Right lobe of liver (tissue), 6 donors: ENCODE data around the gene UGDH. TPM values are rescaled to one million over a fixed set of nuclear protein-coding genes. Genes with fewer than 3 reads are reported as not detected.
"Not testable (repeated sequence)": the region's sequence is repeated elsewhere in the genome, so short reads cannot be mapped to it uniquely, and the experiment has no call there.

ENCODE experiments used
- ATAC-seq, 4 donors: fragments of 200-7000 bp; cut with Tn5 transposase; one replicate each; pipeline ENCODE4 v1.9.1; 2020; ENCODE audit warnings: mild to moderate bottlenecking in 4 of 4, moderate library complexity in 4 of 4
- DNase-seq, 3 donors: peaks; one replicate each; pipeline ENCODE4 v3.0.0-alpha.2; 2020
- H3K27ac ChIP-seq, 3 donors: fragments of 200-600 bp; one replicate each; pipeline ENCODE4 v1.8.0; 2022
- H3K27me3 ChIP-seq, 2 donors: fragments of 200-600 bp; one replicate each; pipeline ENCODE4 v1.8.0; 2022
- H3K36me3 ChIP-seq, 4 donors: fragments of 200-600 bp; sonication (generic) in 1 of 4; one replicate each; pipeline versions ENCODE4 v1.5.1 to v1.8.0; 2017 to 2022; ENCODE audit warnings: control low read depth in 1 of 4
- H3K4me1 ChIP-seq, 4 donors: fragments of 200-600 bp; sonication (generic) in 1 of 4; one replicate each; pipeline versions ENCODE4 v1.5.1 to v1.8.0; 2017 to 2022; ENCODE audit warnings: control low read depth in 1 of 4
- H3K4me3 ChIP-seq, 3 donors: fragments of 200-600 bp; one replicate each; pipeline ENCODE4 v1.8.0; 2022
- H3K9me3 ChIP-seq, 4 donors: fragments of 200-600 bp; sonication (generic) in 1 of 4; one replicate each; pipeline versions ENCODE4 v1.5.1 to v1.8.0; 2017 to 2022; ENCODE audit warnings: control low read depth in 1 of 4
- POLR2A ChIP-seq: fragments of 450-650 bp; IDR thresholded peaks from one replicate; pipeline ENCODE4 v1.6.1; 2017; ENCODE audit warnings: antibody characterized with exemption, mild to moderate bottlenecking
- whole genome bisulfite sequencing: methylation state at CpG from one replicate; pipeline ENCODE4 v1.1.6; 2018; ENCODE audit warnings: low coverage, low lambda C conversion rate; ENCODE audit not compliant: insufficient coverage; ENCODE audit errors: missing lambda C conversion rate; 5-methylcytosine and 5-hydroxymethylcytosine counted together
- intact Hi-C, 2 donors: fragments of 100-400 bp; cut with DNase I; formaldehyde crosslinking; loops; one replicate each; pipeline versions ENCODE4 v1.11.2 to v1.14.1; 2022
- total RNA-seq, 6 experiments: library from RNA; depleted of rRNA in 2 of 6; stranded (reverse); fragments of >200 nt in 2 of 6; fragmentation: NEBNext Ultra II Directional in 3 of 6; extraction: Animal tissue kit (Norgen Biotek cat#: 25700) in 3 of 6; gene quantifications; one replicate each; pipeline versions ENCODE4 v1.1.0 to v1.2.4, GENCODE V29; 2016 to 2023
- TF ChIP-seq, protein P1 (sequence below), 4 donors: fragments of 200-600 bp in 3 of 4; fragments of 450-650 bp in 1 of 4; IDR thresholded peaks; one replicate each; pipeline versions ENCODE4 v1.5.1 to v1.8.0; 2016 to 2022; ENCODE audit warnings: antibody characterized with exemption in 4 of 4, mild to moderate bottlenecking in 2 of 4
- donor health status: DM: no; HTN: yes; CAD: no.
- donor health status: DM: no; HTN: no; CAD: no.
- donor health status: DM: no; HTN: no; CAD: no.
- donor health status: DM: no; HTN: yes; CAD: no.
- donor health status: DM: no; HTN: yes; CAD: no.

Gene UGDH
- total RNA-seq, 6 experiments from 2014 or later: 134 to 647 (median 244) TPM

GRCh38 chr4:39464886-39465501, 62.2 kb downstream of the UGDH start:
- DNase-seq (no peak), ATAC-seq (peak in 1 of 4 donors; percentile 9)
- H3K36me3 ChIP-seq: peaks cover 0 to 26% (median 0%) of the 10 kb centered on the region in 4 donors
- H3K9me3 ChIP-seq: no peaks in the 10 kb centered on the region
- no peak overlapping the region for H3K4me3 ChIP-seq
- H3K27ac ChIP-seq: peak overlapping the region in 1 of 3 donors; percentile 88
- H3K4me1 ChIP-seq: peaks cover 0 to 21% (median 10%) of the 10 kb centered on the region in 4 donors
- intact Hi-C loops: no loop called here
- 33% methylated on average over 2 of the region's 2 CpGs for WGBS
- H3K27me3 ChIP-seq: no peaks in the 10 kb centered on the region
- TF ChIP-seq, protein P1, sequence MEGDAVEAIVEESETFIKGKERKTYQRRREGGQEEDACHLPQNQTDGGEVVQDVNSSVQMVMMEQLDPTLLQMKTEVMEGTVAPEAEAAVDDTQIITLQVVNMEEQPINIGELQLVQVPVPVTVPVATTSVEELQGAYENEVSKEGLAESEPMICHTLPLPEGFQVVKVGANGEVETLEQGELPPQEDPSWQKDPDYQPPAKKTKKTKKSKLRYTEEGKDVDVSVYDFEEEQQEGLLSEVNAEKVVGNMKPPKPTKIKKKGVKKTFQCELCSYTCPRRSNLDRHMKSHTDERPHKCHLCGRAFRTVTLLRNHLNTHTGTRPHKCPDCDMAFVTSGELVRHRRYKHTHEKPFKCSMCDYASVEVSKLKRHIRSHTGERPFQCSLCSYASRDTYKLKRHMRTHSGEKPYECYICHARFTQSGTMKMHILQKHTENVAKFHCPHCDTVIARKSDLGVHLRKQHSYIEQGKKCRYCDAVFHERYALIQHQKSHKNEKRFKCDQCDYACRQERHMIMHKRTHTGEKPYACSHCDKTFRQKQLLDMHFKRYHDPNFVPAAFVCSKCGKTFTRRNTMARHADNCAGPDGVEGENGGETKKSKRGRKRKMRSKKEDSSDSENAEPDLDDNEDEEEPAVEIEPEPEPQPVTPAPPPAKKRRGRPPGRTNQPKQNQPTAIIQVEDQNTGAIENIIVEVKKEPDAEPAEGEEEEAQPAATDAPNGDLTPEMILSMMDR (IDR thresholded peaks at IDR 0.05): peak in 1 of 4 donors; percentile 13
- TF ChIP-seq POLR2A: no peak

GRCh38 chr4:39458505-39459300, 68.5 kb downstream of the UGDH start, which contains the start of the genes LIAS and RPL9:
LIAS (plus strand) TSS chr4:39459056; CDS start chr4:39459118, 62 bp downstream.
RPL9 (minus strand) TSS chr4:39458922; CDS start chr4:39458439, 483 bp downstream.
- Histone ChIP-seq H3K9me3 (no peaks in the 10 kb centered on the region), H3K27me3 (no peaks in the 10 kb centered on the region), H3K27ac (peak within 1 kb of the TSS; percentile 84 to 86 (median 86)), H3K36me3 (peaks cover 0 to 52% (median 16%) of the 10 kb centered on the region in 4 donors), H3K4me3 (peak within 1 kb of the TSS; percentile 63 to 80 (median 69)), H3K4me1 (peaks cover 0 to 17% (median 4%) of the 10 kb centered on the region in 4 donors)
- DNase-seq (peak; percentile 94 to 96 (median 95)), ATAC-seq (peak; percentile 91 to 96 (median 92))
- intact Hi-C loops: no loop called here
- TF ChIP-seq POLR2A: peak; percentile 90
- TF ChIP-seq, protein P1 (IDR thresholded peaks at IDR 0.05): no peak
- 3% methylated on average over 21 of the region's 55 CpGs for WGBS

DNA sequence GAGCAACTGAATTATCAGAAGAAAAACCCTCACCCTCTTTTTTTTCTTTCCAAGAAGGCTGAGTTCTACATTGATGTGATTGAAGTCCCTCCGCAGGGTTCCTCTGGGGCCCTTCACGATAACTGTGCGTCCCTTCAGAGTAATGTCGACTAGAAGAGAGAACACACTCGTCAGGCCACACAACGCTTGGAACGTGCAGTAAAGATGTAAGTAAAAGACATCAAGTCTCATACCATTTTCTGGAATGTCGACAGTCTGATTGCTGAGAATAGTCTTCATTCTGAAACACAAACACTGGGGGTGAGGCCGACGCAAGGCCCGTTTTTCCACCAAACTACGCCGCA, 69.1 kb downstream of the UGDH start:
- ATAC-seq: peak in 3 of 4 donors; percentile 0 to 3 (median 1)

GRCh38 chr4:39456946-39457763, 70.1 kb downstream of the UGDH start:
- H3K27ac ChIP-seq: peak overlapping the region in 2 of 3 donors; percentile 84 to 86
- no peaks in the 10 kb centered on the region for H3K27me3 ChIP-seq
- DNase-seq (no peak), ATAC-seq (no peak)
- peak overlapping the region; percentile 63 to 80 (median 69) for H3K4me3 ChIP-seq
- TF ChIP-seq, protein P1 (IDR thresholded peaks at IDR 0.05): no peak
- no peak for TF ChIP-seq POLR2A
- intact Hi-C loops: no loop called here
- peaks cover 0 to 57% (median 24%) of the 10 kb centered on the region in 4 donors for H3K36me3 ChIP-seq
- WGBS: 57% methylated on average over 10 of the region's 10 CpGs
- H3K4me1 ChIP-seq: peaks cover 0 to 17% (median 4%) of the 10 kb centered on the region in 4 donors
- H3K9me3 ChIP-seq: no peaks in the 10 kb centered on the region

More for the DNA sequence above, 69.1 kb downstream of the UGDH start:
- H3K4me3 ChIP-seq: peak overlapping the region; percentile 63 to 80 (median 69)
- H3K9me3 ChIP-seq, DNase-seq, H3K27me3 ChIP-seq, intact Hi-C loops: not testable (repeated sequence)
- peaks cover 0 to 52% (median 20%) of the 10 kb centered on the region in 4 donors for H3K36me3 ChIP-seq
- peak overlapping the region; percentile 84 to 86 (median 86) for H3K27ac ChIP-seq
- peaks cover 0 to 17% (median 4%) of the 10 kb centered on the region in 4 donors for H3K4me1 ChIP-seq
- WGBS: 0% methylated on average over 13 of the region's 13 CpGs
